Activated naive CD4-positive, alpha-beta T cell treated with anti-CD3 and anti-CD28 coated beads for 36 hours (primary cell): Measurements from ENCODE around the gene NTSR2. TPM values are rescaled to one million over a fixed set of nuclear protein-coding genes. Genes with fewer than 3 reads are reported as not detected.

Experiments used
- CTCF ChIA-PET: fragments of 350-600 bp; sonication (Branson Sonifier 250); formaldehyde crosslinking; loops from one replicate; lab custom pipeline; 2021; ENCODE audit warnings: antibody characterized with exemption; lab: Charles Lee
- DNase-seq: peaks from one replicate; pipeline ENCODE4 v3.0.0-alpha.2; 2020
- H3K27ac Mint-ChIP-seq: one replicate; pipeline ENCODE4 v1.8.0; 2021; ENCODE audit warnings: mild to moderate bottlenecking, mixed read lengths
- H3K27me3 Mint-ChIP-seq: one replicate; pipeline ENCODE4 v1.8.0; 2021; ENCODE audit warnings: low read depth, mixed read lengths
- H3K36me3 Mint-ChIP-seq: one replicate; pipeline ENCODE4 v1.8.0; 2021; ENCODE audit warnings: low read depth, mixed read lengths
- H3K4me1 Mint-ChIP-seq: one replicate; pipeline ENCODE4 v1.8.0; 2021; ENCODE audit warnings: low read depth, mixed read lengths
- H3K4me3 Mint-ChIP-seq: one replicate; pipeline ENCODE4 v1.8.0; 2021; ENCODE audit warnings: mild to moderate bottlenecking, moderate library complexity, mixed read lengths
- H3K9me3 Mint-ChIP-seq: one replicate; pipeline ENCODE4 v1.8.0; 2021; ENCODE audit warnings: mixed read lengths
- intact Hi-C: fragments of 100-400 bp; cut with micrococcal nuclease; formaldehyde crosslinking; loops from one replicate; pipeline ENCODE4 v1.15.1; 2023
- total RNA-seq, 2 experiments: library from RNA; stranded (reverse); gene quantifications; one replicate each; pipeline ENCODE4 v1.2.3, GENCODE V29; 2021

The NTSR2 gene
- total RNA-seq, 2 experiments from 2014 or later: not detected

- intact Hi-C loops: no loop called here
- Mint-ChIP-seq H3K4me1 (no peaks in the 10 kb centered on the region), H3K9me3 (no peaks in the 10 kb centered on the region), H3K4me3 (no peak overlapping the region), H3K36me3 (no peaks in the 10 kb centered on the region), H3K27ac (no peak overlapping the region), H3K27me3 (no peaks in the 10 kb centered on the region)
- CTCF ChIA-PET: no interaction called here
- no peak for DNase-seq
These were observed 56.7 kb downstream of the NTSR2 start for GRCh38 chr2:11613297-11613696.

- intact Hi-C loops: no loop called here
- Mint-ChIP-seq H3K27ac (no peak overlapping the region), H3K9me3 (no peaks in the 10 kb centered on the region), H3K36me3 (no peaks in the 10 kb centered on the region), H3K27me3 (no peaks in the 10 kb centered on the region), H3K4me3 (no peak overlapping the region), H3K4me1 (no peaks in the 10 kb centered on the region)
- CTCF ChIA-PET: no interaction called here
- DNase-seq: no peak
These were observed 57.3 kb downstream of the NTSR2 start for GRCh38 chr2:11612553-11613215.

DNA sequence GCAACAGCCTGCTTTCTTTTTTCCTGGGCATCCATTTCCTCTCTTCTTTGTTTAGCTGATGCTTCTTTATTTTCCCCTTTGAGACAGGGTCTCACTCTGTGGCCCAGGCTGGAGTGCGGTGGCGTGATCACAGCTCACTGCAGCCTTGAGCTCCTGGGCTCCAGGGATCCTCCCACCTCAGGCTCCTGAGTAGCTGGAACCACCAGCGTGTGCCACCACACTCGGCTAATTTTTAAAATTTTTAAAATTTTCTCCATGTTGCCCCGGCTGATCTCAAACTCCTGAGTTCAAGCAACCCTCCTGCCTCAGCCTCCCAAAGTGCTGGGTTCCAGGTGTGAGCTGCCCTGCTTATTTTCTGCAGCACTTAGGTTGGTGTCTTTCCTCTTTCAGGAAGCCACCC, 58.7 kb downstream of the NTSR2 start:
- intact Hi-C loops: no loop called here
- no peak overlapping the region for H3K27ac Mint-ChIP-seq
- CTCF ChIA-PET: no interaction called here

DNA sequence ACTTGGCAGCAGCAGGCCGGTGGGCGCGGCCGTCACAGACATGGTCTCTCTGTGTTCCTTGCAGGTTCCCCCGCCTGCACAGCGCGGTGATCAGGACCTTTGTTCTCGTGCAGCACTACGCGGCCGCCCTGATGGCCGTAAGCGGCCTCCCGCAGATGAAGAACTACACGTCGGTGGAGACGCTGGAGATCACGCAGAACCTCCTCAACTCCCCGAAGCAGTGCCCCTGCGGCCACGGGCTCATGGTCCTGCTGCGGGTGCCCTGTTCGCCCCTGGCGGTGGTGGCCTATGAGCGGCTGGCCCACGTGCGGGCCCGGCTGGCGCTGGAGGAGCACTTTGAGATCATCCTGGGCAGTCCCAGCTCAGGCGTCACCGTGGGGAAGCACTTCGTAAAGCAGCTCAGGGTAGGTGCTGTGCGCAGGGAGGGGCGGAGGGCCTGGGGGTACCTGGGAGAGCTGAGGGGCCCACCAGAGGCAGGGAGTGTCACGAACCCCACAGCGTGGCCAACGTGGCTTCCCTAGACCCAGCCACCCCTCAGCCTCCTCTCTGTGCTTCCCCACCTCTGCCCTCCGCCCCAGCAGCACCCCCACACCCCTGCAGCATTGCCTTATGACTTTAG, 59.3 kb downstream of the NTSR2 start:
- Mint-ChIP-seq H3K36me3 (no peaks in the 10 kb centered on the region), H3K27ac (no peak overlapping the region), H3K9me3 (no peaks in the 10 kb centered on the region), H3K27me3 (no peaks in the 10 kb centered on the region), H3K4me1 (no peaks in the 10 kb centered on the region), H3K4me3 (no peak overlapping the region)
- intact Hi-C loops: no loop called here
- no peak for DNase-seq
- CTCF ChIA-PET: no interaction called here

More for the DNA sequence above, 58.7 kb downstream of the NTSR2 start:
- DNase-seq: no peak
- no peaks in the 10 kb centered on the region for H3K27me3 Mint-ChIP-seq
- H3K9me3 Mint-ChIP-seq: no peaks in the 10 kb centered on the region
- no peak overlapping the region for H3K4me3 Mint-ChIP-seq
- no peaks in the 10 kb centered on the region for H3K4me1 Mint-ChIP-seq
- H3K36me3 Mint-ChIP-seq: no peaks in the 10 kb centered on the region

Other genes starting within 250 kb of the NTSR2 start
- 1 to 10 TPM; 8.7 to 9.4 TPM for gene E2F6, start 204.0 kb downstream of the NTSR2 start, total RNA-seq
- under 1 TPM; 0.38 to 0.42 TPM for gene GREB1, start 136.2 kb downstream of the NTSR2 start, total RNA-seq
- gene LPIN1, start 76.4 kb upstream of the NTSR2 start, total RNA-seq: 100 to 1,000 TPM in 1 of 2 experiments, 10 to 100 TPM in 1; 96.4 to 102 TPM